K562 (cell line): ENCODE data around the gene PPP1R10.
A peak's percentile ranks its signal among the peaks of the same experiment; 100 is the strongest.

Experiments used
- ADNP ChIP-seq: fragments of 200-800 bp; sonication (Bioruptor generic); IDR thresholded peaks from 2 replicates; pipeline ENCODE4 v1.6.1; 2016; ENCODE audit warnings: missing genetic modification characterization, missing compliant biosample characterization
- CTCF ChIP-seq, 3 experiments: IDR thresholded peaks in 2 of 3; conservative IDR thresholded peaks in 1 of 3; 2 replicates each; pipeline ENCODE4 v1.5.1; 2011 to 2012; ENCODE audit warnings: low read length in 3 of 3, mild to moderate bottlenecking in 3 of 3, control low read depth in 2 of 3, improper control_type of control experiment in 1 of 3, inconsistent platforms in 1 of 3, low read depth in 1 of 3, mixed read lengths in 1 of 3, moderate library complexity in 1 of 3; ENCODE audit not compliant: insufficient read depth in 2 of 3
- ETV6 ChIP-seq, 3 experiments: fragments of 150-350 bp in 1 of 3; sonication (generic) in 1 of 3; formaldehyde crosslinking in 1 of 3; IDR thresholded peaks; 2 replicates each; pipeline versions ENCODE4 v1.6.1 to v1.8.0; 2014 to 2022; ENCODE audit warnings: borderline replicate concordance in 2 of 3, low read depth in 2 of 3, antibody characterized with exemption in 1 of 3, low read length in 1 of 3, mild to moderate bottlenecking in 1 of 3, missing genetic modification reagents in 1 of 3
- NFE2 ChIP-seq: IDR thresholded peaks from 2 replicates; pipeline ENCODE4 v1.6.1; 2014; ENCODE audit warnings: antibody characterized with exemption, low read depth
- NR4A1 ChIP-seq, 2 experiments: fragments of 250-450 bp in 1 of 2; fragments of 450-650 bp in 1 of 2; sonication (Bioruptor Pico) in 1 of 2; IDR thresholded peaks; 2 replicates each; pipeline versions ENCODE4 v1.4.0 to v1.6.1; 2016 to 2020; ENCODE audit warnings: mild to moderate bottlenecking in 2 of 2, missing compliant biosample characterization in 1 of 2, missing genetic modification characterization in 1 of 2, moderate library complexity in 1 of 2
- POLR2A ChIP-seq: fragments of 450-650 bp; conservative IDR thresholded peaks from 2 replicates; pipeline ENCODE4 v1.6.1; 2016
- PRDM10 ChIP-seq: fragments of 450-650 bp; IDR thresholded peaks from 2 replicates; pipeline ENCODE4 v1.6.1; 2018; ENCODE audit not compliant: partially characterized antibody
- PRMT5 ChIP-seq: sonication (generic); formaldehyde crosslinking; IDR thresholded peaks from 2 replicates; pipeline ENCODE4 v1.5.0; 2020; ENCODE audit warnings: missing genetic modification reagents
- TARDBP ChIP-seq: fragments of 450-650 bp; IDR thresholded peaks from 2 replicates; pipeline ENCODE4 v1.6.1; 2016
- UBTF ChIP-seq, 2 experiments: IDR thresholded peaks; 2 replicates each; pipeline ENCODE4 v1.6.1; 2012; ENCODE audit warnings: improper control_type of control experiment in 2 of 2, low read depth in 2 of 2, low read length in 2 of 2, borderline replicate concordance in 1 of 2
- USF1 ChIP-seq: sonication (generic); formaldehyde crosslinking; IDR thresholded peaks from 2 replicates; pipeline ENCODE4 v1.9.0; 2022; ENCODE audit warnings: mild to moderate bottlenecking, missing genetic modification reagents

- peak; percentile 99 for TF ChIP-seq PRDM10
- peak; percentile 8 for TF ChIP-seq POLR2A
- no peak for TF ChIP-seq CTCF (IDR thresholded peaks at IDR 0.05 in 2 of 3, conservative IDR thresholded peaks at IDR 0.05 in 1 of 3; ENCODE audit: insufficient read depth in 2 of 3, low read depth in 1 of 3, low read length in 3 of 3)
- TF ChIP-seq PRMT5 (CRISPR knock-in tag), result no peak
- no peak for TF ChIP-seq TARDBP
- 0 out of 2 replicates have a peak, but pooled peaks have one; percentile 19 for TF ChIP-seq NR4A1 (CRISPR knock-in tag; IDR thresholded peaks at IDR 0.05)
- TF ChIP-seq NR4A1 (tag; IDR thresholded peaks at IDR 0.05), result no peak; the same call in 1 of the 2 replicates
- 0 out of 2 replicates have a peak, but pooled peaks have one; percentile 35 for TF ChIP-seq NFE2
- peak in 1 of 2 experiments; percentile 36; a peak in 1 of 4 replicates for TF ChIP-seq ETV6 (IDR thresholded peaks at IDR 0.05; ENCODE audit: borderline replicate concordance in 1 of 2, low read depth in 2 of 2, low read length in 1 of 2)
- no peak for TF ChIP-seq ETV6 (CRISPR knock-in tag; IDR thresholded peaks at IDR 0.05; ENCODE audit: borderline replicate concordance)
- TF ChIP-seq ADNP, result no peak
- TF ChIP-seq UBTF (IDR thresholded peaks at IDR 0.05; ENCODE audit: borderline replicate concordance in 1 of 2, low read depth in 2 of 2, low read length in 2 of 2), result peak in 1 of 2 experiments; percentile 70; a peak in 1 of 4 replicates
- no peak; the same call in 1 of the 2 replicates for TF ChIP-seq USF1 (CRISPR knock-in tag)
These were observed 60.8 kb downstream of the PPP1R10 start, which contains the start of gene GNL1 for GRCh38 chr6:30556066-30556905.
